AG09319 (cell line): ENCODE results near the gene ATXN1L.
A peak's percentile ranks its signal among the peaks of the same experiment; 100 is the strongest.
"Not testable (repeated sequence)": the region's sequence is repeated elsewhere in the genome, so short reads cannot be mapped to it uniquely, and the experiment has no call there.

ENCODE experiments used
- DNase-seq: peaks from one replicate; pipeline ENCODE4 v3.0.0-alpha.2; 2010; ENCODE audit warnings: low read depth; ENCODE audit errors: extremely low read depth
- TF ChIP-seq, protein P1 (sequence below): IDR thresholded peaks from 2 replicates; pipeline ENCODE4 v1.5.1; 2011; ENCODE audit warnings: low read depth, mild to moderate bottlenecking, inconsistent platforms, low read length, moderate library complexity

Gene ATXN1L

DNA sequence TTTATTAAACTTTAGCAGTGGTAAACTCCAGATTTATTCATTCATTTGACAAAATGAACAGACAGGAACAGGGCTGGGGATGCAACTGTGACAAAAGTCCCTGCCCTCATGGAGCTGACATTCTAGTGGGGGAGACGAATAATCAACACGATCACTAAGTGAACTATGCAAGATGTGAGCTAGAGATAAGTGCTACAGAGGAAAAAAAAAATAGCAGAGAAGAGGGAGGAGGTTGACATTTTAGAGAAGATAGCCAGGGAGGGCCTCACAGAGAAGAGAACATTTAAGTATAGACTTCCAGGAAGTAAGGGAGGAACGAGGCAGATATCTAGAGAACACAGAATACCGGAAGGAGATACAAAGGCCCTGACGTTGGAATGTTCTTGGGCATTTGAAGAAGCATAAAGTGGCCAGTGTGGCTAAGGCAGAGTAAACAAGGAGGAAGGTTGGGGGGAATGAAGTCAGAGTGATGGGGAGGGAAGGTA is 19.2 kb upstream of the ATXN1L start:
- DNase-seq = no peak
- TF ChIP-seq, protein P1, sequence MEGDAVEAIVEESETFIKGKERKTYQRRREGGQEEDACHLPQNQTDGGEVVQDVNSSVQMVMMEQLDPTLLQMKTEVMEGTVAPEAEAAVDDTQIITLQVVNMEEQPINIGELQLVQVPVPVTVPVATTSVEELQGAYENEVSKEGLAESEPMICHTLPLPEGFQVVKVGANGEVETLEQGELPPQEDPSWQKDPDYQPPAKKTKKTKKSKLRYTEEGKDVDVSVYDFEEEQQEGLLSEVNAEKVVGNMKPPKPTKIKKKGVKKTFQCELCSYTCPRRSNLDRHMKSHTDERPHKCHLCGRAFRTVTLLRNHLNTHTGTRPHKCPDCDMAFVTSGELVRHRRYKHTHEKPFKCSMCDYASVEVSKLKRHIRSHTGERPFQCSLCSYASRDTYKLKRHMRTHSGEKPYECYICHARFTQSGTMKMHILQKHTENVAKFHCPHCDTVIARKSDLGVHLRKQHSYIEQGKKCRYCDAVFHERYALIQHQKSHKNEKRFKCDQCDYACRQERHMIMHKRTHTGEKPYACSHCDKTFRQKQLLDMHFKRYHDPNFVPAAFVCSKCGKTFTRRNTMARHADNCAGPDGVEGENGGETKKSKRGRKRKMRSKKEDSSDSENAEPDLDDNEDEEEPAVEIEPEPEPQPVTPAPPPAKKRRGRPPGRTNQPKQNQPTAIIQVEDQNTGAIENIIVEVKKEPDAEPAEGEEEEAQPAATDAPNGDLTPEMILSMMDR = no peak

DNA sequence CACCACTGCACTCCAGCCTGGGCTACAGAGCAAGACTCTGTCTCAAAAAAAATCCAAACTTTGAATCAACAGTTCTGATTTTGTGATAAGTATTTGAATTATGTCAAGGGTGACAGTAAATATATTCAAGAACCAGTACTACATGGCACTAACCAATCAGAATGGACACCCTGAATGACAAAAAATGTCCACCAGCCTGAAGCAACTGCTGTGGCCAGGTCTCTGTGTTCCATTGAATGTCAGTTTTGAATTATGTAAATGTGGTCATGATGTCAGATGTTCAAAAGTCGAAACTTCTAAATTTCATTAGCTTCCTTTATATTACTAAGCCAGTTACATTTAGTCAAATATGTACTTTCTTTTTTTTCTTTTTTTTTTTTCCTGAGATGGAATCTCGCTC is 15.4 kb upstream of the ATXN1L start:
- no peak for DNase-seq
- TF ChIP-seq, protein P1 = no peak

DNA sequence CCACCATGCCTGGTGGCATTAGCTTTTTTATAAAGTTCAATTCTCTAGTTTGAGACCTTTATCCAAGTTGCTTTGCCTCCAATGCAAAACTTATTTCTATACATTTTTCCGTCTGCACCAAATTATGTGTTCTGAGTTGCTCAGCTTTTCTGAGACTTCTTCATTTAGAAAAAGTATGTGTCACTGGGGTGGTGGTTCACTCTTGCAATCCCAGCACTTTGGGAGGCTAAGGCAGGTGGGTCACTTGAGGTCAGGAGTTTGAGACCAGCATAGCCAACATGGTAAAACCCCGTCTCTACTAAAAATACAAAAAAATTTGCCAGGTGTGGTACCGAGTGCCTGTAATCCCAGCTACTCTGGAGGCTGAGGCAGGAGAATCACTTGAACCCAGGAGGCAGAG is 14.1 kb upstream of the ATXN1L start:
- not testable (repeated sequence) for DNase-seq

DNA sequence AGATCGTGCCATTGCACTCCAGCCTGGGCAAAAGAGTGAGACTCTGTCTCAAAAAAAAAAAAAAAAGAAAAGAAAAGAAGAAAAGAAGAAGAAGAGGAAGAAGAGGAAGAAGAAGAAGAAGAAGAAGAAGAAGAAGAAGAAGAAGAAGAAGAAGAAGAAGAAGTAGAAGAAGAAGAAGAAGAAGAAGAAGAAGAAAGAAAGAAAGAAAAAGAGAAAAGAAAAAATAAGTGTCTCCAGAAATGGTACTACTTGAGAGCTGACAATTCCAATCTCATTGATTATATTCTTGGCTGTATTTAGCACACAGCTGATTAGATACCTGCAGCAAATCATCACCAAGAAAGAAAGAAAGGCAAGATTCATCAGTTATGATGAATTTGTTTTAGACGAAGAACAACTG is 13.7 kb upstream of the ATXN1L start:
- DNase-seq = not testable (repeated sequence)

DNA sequence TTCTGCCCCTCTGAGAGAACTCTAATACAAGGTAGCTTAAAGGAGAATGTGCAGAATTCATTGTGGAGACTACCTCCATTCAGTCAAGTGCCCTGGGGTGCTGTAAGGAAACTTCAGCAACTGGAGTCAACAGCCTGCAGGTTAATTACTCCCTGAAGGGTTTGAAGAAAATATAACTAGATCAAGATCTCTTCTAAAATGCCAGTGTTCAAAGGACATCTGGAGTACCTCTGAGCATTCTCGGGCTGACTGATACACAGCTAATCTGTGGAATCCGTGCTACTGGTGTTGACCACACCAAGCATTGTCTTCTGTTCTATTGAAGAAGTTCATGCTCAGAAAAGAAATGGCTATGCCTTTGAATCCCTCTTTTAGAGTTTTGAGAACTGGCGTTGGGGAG is 11.5 kb upstream of the ATXN1L start:
- TF ChIP-seq, protein P1 = no peak
- DNase-seq = no peak

DNA sequence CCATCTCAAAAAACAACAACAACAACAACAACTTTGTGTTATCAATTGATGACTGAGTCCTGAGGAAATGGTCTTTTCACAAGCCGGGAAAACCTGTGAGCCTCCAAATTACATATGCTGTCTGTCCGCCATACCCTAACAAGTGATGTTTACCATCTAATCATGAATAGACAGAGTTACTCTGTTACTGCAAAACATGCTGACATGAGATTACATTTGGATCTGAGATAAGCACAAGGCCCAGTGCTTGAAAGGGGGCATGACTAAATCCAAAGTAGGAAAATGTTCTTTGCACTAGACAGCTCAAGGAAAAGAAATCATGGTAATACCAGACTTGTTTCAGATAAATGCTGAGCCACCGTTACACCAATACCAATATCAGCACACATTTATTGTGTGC is 8.6 kb upstream of the ATXN1L start:
- TF ChIP-seq, protein P1 = no peak
- DNase-seq = no peak

DNA sequence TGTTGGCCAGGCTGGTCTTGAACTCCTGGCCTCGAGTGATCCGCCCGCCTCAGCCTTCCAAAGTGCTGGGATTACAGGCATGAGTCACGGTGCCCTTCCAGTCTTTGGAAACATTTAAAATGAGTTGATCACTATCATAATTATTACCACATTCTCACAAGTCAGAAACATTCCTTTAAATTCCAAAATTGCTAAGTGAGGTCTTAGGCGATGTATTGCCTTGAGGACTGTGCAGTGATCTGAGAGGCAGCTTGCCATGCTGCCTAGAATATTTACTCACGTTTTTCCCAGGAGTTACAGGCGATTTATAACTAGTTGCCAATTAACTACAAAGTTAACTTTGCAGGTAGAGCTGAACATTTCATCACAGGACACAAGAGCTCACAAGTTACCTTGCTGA is 5.7 kb upstream of the ATXN1L start:
- peak; percentile 48 for DNase-seq
- TF ChIP-seq, protein P1 = no peak

DNA sequence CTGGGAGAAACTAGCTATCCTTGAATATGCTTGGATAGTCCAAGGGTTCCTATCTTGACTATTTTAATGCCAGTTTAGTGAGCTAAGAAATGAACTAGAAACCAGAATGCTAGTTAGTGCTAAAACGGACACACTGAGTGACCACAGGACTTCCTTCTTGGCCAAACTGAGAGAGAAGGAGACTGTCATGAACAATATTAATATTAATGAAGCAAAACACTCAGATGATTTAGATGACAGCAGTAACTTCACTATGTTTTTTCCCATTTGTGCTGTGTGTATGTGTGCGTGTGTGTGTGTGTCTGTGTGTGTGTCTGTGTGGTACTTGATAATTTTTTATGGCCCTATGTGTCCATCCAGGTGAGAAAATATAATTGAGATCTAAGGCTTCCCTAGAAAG is 2.2 kb upstream of the ATXN1L start:
- TF ChIP-seq, protein P1 = no peak
- no peak for DNase-seq

DNA sequence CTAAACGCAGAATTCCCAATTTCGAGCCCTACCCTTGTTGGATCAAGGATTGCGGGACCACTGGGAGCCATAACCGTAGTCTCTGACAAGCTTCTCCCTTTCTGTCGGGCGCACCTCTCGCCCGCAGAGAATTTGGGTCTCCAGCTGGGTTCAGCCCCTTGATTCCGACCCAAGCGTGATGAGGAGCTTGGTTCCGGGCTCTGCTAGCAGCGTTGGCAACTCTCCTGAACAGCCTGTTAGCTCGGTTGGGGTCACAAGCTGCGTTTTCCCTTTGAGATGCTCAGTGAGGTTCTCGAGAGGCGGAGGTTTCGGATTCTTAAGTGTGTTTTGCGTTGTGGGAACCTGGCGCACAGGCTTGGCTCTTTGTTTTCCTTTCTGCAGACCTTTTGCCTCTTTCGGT is 655 bp downstream of the ATXN1L start:
- DNase-seq = no peak
- TF ChIP-seq, protein P1 = no peak
